22Rv1 (cell line): ENCODE results near the gene WDR86.

Experiments
- H3K27ac ChIP-seq: fragments of 450-650 bp; 2 replicates; pipeline ENCODE4 v1.5.1; 2017
- CTCF ChIP-seq: fragments of 450-650 bp; IDR thresholded peaks from 2 replicates; pipeline ENCODE4 v1.5.1; 2017; ENCODE audit warnings: mild to moderate bottlenecking
- ZFX ChIP-seq: fragments of 450-650 bp; IDR thresholded peaks from 2 replicates; pipeline ENCODE4 v1.6.1; 2017; ENCODE audit warnings: antibody characterized with exemption, borderline replicate concordance

The WDR86 gene

GRCh38 chr7:151334628-151335027 is 75.2 kb downstream of the WDR86 start:
- H3K27ac ChIP-seq, result no peak overlapping the region
- TF ChIP-seq ZFX (no peak), CTCF (no peak)
